Stimulated activated CD4-positive, alpha-beta T cell treated with anti-CD3 and anti-CD28 coated beads, TNF-alpha, amount 100 ng/mL, for 1 hour (primary cell): Measurements from ENCODE around the gene APLN.

Source experiments
- DNase-seq, 3 donors: peaks; one replicate each; pipeline ENCODE4 v3.0.0-alpha.2; 2020; ENCODE audit warnings: low read depth in 3 of 3, low spot score in 1 of 3

The APLN gene

GRCh38 chrX:129661369-129661768 lies 6.6 kb upstream of the APLN start:
- DNase-seq: no peak

DNA sequence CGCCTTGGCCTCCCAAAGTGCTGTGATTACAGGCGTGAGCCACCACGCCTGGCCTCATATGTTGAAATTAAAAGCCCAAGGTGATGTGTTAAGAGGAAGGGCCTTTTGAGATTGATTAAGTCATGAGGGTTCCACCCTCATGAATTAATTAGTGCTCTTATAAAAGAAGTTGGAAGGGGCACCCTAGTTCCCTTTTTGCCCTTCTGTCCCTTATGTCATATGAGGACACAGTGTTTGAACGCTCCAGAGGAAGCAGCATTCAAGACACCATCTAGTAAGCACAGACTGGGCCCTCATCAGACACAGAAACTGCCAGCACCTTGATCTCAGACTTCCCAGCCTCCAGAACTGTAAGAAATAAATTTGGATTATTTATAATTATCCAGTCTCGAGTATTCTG lies 5.1 kb upstream of the APLN start:
- no peak for DNase-seq

DNA sequence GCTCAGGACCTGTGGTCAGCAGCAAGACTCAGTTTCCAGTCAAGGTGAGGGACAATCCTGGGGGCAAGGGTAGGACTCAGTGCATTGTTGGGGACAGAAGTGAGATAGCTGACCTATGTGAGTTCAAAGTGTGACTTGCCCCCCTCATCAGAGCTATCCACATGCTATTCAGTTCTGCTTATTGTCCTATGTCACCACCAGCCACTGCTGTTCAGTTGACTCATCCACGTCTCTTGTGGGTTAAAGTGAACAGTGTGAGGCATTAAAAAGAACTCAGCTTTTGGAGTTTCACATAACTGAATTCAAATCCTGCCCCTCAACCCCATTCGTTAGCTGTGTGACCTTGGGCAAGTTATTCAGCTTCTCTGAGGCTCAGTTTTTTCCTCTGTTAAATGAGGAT lies 4.4 kb upstream of the APLN start:
- DNase-seq: no peak

- no peak for DNase-seq
Measured at GRCh38 chrX:129658429-129658828, 3.7 kb upstream of the APLN start.

DNA sequence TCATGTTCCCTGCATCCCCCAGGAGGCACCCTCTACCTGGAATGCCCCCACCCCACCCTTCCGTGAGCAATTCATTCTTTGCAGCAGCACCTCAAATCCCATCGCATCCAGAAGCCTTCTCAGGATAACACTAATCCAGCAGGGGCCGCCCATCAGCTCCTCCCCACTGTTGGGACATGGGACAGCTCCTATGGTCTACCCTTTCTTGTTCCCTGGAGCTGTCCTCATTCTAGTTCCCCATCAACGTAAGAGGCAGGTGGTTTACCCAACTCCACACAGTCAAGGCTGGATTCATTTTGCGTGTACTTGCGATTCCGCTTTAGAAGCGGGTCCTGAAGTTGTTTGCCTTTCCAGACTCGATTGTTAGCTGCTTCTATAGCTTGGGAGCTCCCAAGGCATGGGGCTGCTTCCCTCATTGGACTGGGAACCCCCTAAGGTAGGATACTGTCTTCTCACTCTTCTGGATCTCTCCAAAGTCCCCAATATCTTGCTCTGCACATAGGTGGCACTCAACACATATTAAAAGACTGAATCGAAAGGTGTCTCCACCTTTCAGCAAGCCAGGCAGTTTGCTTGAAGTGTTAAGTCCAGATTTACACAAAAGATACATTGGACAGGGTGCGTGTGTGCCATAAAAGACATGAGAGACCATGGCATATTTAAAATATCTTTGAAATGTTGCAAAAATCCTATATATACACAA lies 942 bp upstream of the APLN start:
- DNase-seq: no peak

- no peak for DNase-seq
Measured at GRCh38 chrX:129653971-129654651, 645 bp downstream of the APLN start.

- no peak for DNase-seq
Measured at GRCh38 chrX:129653181-129653970, 1.4 kb downstream of the APLN start.

- DNase-seq: no peak
Measured at GRCh38 chrX:129652565-129653169, 2.1 kb downstream of the APLN start.

GRCh38 chrX:129651756-129652564 lies 2.8 kb downstream of the APLN start:
- no peak for DNase-seq

DNA sequence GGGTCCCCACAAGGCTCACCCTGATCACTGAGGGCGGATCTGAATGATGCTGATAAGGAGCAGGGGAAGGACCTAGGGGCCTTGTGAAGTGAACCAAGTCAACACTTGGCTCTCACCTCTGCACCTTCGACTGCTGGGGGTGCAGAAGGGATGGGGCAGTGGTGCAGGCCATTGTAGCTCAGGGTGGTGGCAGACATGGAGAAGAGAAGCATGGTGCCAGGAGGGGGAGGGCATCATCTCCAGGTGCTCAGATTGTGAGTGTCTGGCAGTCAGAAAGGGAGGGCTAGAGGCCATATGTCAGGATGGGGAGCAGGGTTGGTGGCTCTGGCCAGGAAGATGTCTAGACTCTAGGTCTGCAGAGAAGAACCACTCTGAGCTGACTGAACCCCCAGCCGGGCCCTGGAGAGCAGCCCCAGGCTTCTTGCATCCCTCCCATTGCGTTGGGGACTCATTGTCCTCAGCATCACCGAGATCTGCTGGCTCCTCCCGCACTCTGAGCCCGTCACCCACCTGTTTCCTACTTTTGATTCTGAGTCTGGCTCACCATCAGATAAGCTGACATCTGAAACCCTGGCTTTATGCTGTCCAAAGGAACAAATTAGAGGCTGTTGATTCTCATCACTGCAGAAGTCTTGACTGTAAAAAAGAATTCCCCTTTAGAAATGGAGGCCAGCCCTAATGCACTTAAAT lies 3.8 kb downstream of the APLN start:
- DNase-seq: no peak

DNA sequence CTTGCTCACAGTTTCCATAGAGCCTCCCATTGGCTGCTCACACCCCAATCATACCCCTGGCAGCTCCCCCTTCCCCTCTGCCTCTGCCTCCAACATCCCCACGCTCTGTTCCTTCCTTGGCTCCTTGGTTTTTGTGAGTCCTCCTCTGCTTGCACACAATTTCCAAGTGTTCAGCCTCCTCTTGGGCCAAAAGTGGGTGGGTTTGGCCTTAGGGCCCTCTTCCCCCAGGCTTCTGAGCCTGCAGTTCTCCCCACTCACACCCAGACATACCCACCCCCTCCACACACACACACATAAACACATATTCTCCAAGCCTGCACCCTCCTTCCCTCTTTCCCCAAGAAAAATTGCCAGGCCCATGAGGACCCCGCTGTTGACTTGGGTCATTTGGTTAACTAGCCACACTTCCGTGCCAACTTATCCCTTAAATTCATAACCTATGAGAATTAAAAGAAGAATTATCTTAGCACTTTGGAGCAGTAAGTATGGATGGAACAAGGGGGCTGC lies 4.5 kb downstream of the APLN start:
- DNase-seq: no peak

DNA sequence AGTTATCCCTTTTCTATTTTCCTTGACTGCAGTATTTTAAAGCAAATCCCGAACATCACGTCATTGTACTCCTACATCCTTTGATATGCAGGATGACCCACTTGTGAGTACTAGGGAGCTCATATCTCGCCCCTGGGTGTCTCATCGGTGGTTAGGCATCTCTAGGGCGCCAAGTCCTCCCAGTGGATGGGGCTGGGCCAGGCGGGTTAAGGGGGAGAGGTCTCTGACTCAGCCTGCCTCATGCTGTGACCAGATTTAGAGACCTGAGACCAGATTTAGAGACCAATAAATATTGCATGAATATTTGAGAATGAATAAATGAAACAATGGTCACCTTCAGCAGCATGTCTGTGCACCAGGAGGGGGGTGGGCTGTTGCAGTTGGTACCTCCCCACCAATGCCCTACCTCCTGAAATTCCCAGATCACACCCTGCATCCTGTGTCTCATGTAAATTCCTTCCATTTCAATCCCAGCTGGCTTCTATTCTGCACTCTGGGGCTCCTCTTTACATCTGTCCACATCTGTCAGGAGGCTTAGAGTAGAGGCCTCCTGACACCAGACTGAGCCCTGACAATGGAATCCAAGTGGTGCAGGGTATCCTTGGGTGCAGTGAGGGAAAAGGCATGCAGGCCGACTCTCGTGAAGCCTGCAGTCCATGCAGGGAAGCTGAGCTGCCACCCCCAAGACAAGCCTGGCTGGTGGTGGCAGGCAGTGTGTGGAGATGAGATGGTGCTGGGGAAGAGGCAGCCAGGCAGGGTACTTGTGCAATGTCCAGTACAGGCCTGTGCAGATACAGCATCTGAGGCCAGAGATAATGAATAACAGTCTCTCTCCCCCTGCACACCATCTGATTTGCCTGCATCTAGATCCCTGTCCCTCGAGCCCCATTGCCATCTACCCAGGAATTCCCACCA lies 5.2 kb downstream of the APLN start:
- DNase-seq: no peak

GRCh38 chrX:129648514-129649267 lies 6.1 kb downstream of the APLN start:
- no peak for DNase-seq

DNA sequence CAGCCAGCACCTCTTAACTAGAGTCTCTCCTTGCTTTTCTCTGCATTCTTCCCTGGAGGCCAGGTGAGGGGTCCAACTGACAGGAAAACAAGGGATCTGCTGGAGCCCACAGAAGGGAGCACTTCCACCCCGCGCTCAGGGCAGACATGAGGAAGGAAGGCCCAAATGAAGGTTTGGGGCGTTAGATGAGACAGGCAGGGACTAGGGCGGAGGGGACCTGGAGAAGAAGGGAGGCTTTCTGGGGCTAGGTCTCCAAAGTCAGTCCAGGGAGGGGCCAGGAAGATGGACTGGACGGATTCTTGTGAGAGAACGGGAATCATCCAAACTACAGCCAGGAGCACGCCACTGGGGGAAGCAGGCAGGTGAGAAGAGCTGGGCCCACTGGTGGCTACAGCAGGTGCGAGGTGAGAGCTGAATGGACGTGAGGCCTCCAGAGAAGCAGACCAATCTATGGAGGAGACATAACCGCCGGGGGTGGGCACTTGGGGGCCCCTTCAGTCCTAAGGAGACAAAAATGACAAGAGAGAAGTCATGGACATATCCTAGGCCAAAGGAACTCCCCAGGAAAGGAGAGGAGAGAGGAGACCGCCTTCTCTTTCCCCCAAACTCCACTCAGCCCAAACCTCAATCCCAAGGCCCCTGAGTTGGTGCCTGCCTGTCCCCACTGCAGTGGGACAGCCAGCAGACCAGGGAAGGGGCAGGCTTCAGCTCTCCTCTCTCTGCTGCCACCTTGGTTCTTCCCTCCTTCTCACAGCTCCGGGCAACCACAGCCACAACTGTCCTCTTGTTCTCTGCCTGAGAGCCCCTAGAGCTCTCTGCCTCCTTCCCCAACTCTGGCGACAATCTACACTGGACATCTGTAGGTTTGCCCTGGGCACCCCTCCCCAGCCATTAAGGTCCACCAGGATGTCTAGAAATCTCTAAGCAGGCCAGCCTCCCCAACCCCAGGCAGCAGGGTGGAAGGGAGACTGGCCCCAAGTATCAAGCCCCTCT lies 7.0 kb downstream of the APLN start:
- DNase-seq: no peak

DNA sequence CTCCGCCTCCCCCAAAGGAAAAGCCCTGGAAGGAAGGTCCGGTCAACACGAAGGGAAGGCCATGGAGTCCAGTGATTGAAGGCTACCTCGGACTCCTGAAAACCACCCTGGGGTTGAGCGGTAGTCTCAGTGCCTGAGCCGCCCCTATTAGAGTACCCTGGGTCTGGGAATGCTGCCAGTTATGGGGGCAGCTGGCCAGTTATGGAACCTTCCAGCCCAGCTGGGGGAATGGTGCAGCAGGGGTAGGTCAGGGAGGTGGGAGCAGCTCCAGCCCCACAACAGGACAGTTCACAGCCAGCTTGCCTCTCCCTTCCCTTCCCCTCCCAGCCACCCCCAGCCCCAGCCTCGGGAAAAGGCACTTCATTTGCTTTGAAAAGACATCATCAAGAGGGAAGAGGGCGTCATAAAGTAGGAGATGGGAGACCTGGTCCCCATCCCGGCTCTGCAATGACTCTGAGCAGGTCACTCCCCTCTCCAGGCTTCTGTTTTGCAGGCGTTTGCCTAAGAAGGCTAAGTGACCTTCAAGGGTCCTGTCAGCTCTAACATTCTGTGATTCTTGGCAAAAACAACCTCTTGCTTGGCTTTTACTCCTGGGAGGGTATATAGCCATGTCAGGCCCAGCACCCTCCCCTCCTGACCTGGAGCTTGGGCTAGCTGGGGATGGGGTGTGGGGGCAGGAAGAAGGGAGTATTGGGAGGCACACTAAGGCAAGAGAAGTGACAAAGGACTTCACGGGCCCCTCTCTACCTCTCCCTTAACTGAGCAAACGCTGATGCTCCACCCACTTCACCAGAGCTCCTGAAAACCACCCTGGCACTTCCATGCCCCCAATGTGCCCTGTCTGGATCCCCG lies 8.0 kb downstream of the APLN start:
- DNase-seq: no peak

- DNase-seq: no peak
Measured at GRCh38 chrX:129642641-129643040, 12.1 kb downstream of the APLN start.
